GM12874 (cell line): ENCODE measurements around the gene PIP5K1C.

ENCODE experiments used
- CTCF ChIP-seq: IDR thresholded peaks from 2 replicates; pipeline ENCODE4 v1.5.1; 2011; ENCODE audit warnings: low read depth, mild to moderate bottlenecking, control low read depth, low read length, moderate library complexity; ENCODE audit not compliant: insufficient read depth

PIP5K1C gene

DNA sequence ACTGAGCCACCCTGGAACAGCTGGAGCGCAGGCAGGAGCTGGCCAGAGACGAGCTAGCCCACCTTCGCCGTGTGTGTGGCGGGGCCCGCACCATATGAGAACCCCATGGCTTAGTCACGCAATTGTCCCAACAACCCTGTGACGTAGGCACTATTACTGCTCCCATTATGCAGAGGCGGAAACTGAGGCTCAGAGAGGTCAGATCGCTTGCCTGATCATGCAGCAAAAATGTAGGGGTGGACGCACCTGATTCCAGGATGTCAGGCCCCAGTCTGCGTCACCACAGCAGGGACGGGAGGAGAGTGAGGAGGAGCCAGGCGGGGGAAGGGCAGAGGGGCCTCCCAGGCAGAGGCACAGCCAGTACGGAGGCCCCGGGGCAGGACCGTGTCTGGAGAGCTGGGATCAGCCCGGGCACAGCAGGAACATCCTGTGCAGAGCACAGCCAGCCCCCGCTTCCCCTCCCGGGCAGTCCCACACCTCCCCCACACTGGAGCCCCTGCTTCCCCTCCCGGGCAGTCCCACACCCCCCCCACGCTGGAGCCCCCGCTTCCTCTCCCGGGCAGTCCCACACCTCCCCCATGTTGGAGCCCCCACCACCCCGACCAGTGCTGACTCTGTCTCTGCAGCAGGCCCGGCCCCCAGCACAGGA is 16.7 kb downstream of the PIP5K1C start:
- no peak for TF ChIP-seq CTCF

- no peak for TF ChIP-seq CTCF
Observed at GRCh38 chr19:3682741-3683404, 17.4 kb downstream of the PIP5K1C start.

GRCh38 chr19:3682286-3682685 is 18.0 kb downstream of the PIP5K1C start:
- TF ChIP-seq CTCF, result no peak

GRCh38 chr19:3680939-3681338 is 19.3 kb downstream of the PIP5K1C start:
- no peak for TF ChIP-seq CTCF

GRCh38 chr19:3679581-3679980 is 20.7 kb downstream of the PIP5K1C start:
- no peak for TF ChIP-seq CTCF

DNA sequence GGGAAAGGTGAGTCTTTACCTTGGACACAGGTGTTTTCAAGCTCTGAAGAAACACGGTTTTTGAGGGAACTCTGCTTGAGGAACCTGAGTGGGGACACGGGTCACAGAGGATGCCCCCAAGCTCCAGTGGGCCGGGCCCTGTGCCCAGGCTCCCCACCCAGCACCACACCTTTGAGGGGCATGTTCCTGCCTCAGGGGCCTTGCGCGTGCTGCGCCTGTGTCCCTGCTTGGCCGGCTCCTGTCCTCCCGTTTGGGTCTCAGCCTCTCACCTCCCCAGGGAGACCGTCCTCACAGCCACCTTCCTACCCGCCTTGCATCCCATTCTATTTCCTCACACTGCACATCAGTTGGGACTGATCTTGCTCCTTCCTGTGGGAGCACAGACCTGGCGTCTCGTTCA is 21.1 kb downstream of the PIP5K1C start:
- TF ChIP-seq CTCF, result no peak

- no peak for TF ChIP-seq CTCF
Observed at GRCh38 chr19:3678188-3678587, 22.1 kb downstream of the PIP5K1C start.
